Parathyroid adenoma (tissue), 2 donors: ENCODE data around the gene CEP83.

ENCODE experiments used
- H2AFZ ChIP-seq: fragments of 300-600 bp; sonication (generic); one replicate; pipeline ENCODE4 v1.7.0; 2017; ENCODE audit warnings: antibody characterized with exemption, mild to moderate bottlenecking
- H3K27ac ChIP-seq: fragments of 300-600 bp; sonication (generic); one replicate; pipeline ENCODE4 v1.7.0; 2017
- H3K27me3 ChIP-seq: fragments of 300-600 bp; sonication (generic); one replicate; pipeline ENCODE4 v1.7.0; 2017; ENCODE audit warnings: low read length; ENCODE audit not compliant: control insufficient read depth, insufficient read depth
- H3K36me3 ChIP-seq: fragments of 300-600 bp; sonication (generic); one replicate; pipeline ENCODE4 v1.7.0; 2017; ENCODE audit warnings: low read length; ENCODE audit not compliant: control insufficient read depth, insufficient read depth
- H3K4me1 ChIP-seq: fragments of 300-600 bp; sonication (generic); one replicate; pipeline ENCODE4 v1.7.0; 2017; ENCODE audit warnings: control low read depth
- H3K4me2 ChIP-seq: fragments of 300-600 bp; sonication (generic); one replicate; pipeline ENCODE4 v1.7.0; 2017; ENCODE audit warnings: low read length
- H3K4me3 ChIP-seq: fragments of 300-600 bp; sonication (generic); one replicate; pipeline ENCODE4 v1.7.0; 2017; ENCODE audit warnings: low read depth, low read length
- H3K79me2 ChIP-seq: fragments of 300-600 bp; sonication (generic); one replicate; pipeline ENCODE4 v1.7.0; 2017; ENCODE audit warnings: control low read depth
- H3K9ac ChIP-seq: fragments of 300-600 bp; sonication (generic); one replicate; pipeline ENCODE4 v1.7.0; 2017; ENCODE audit warnings: mild to moderate bottlenecking
- H3K9me3 ChIP-seq: fragments of 300-600 bp; sonication (generic); one replicate; pipeline ENCODE4 v1.7.0; 2017; ENCODE audit warnings: low read length; ENCODE audit not compliant: control insufficient read depth
- CTCF ChIP-seq: fragments of 300-600 bp; sonication (generic); IDR thresholded peaks from one replicate; pipeline ENCODE4 v1.7.0; 2017; ENCODE audit warnings: antibody characterized with exemption, mild to moderate bottlenecking
- donor health status: primary hyperparathyroidism.

Gene CEP83

GRCh38 chr12:94265966-94266745 is 193.5 kb downstream of the CEP83 start:
- H3K4me1 ChIP-seq, result no peaks in the 10 kb centered on the region
- no peaks in the 10 kb centered on the region for H3K36me3 ChIP-seq
- H3K27ac ChIP-seq, result no peak overlapping the region
- H3K79me2 ChIP-seq, result no peaks in the 10 kb centered on the region
- TF ChIP-seq CTCF, result no peak
- H3K9ac ChIP-seq, result no peak overlapping the region
- no peak overlapping the region for H3K4me2 ChIP-seq
- H3K27me3 ChIP-seq, result no peaks in the 10 kb centered on the region
- H2AFZ ChIP-seq, result no peak overlapping the region
- no peak overlapping the region for H3K4me3 ChIP-seq
- no peaks in the 10 kb centered on the region for H3K9me3 ChIP-seq

- Histone ChIP-seq H3K4me2 (no peak overlapping the region), H3K27ac (no peak overlapping the region), H3K4me1 (no peaks in the 10 kb centered on the region), H3K9ac (no peak overlapping the region), H3K4me3 (no peak overlapping the region), H3K9me3 (no peaks in the 10 kb centered on the region), H3K79me2 (no peaks in the 10 kb centered on the region), H3K36me3 (no peaks in the 10 kb centered on the region), H2AFZ (no peak overlapping the region), H3K27me3 (no peaks in the 10 kb centered on the region)
- TF ChIP-seq CTCF, result no peak
Observed at GRCh38 chr12:94265539-94265938, 194.1 kb downstream of the CEP83 start.

- H2AFZ ChIP-seq, result no peak overlapping the region
- H3K9ac ChIP-seq, result no peak overlapping the region
- H3K27me3 ChIP-seq, result no peaks in the 10 kb centered on the region
- H3K9me3 ChIP-seq, result no peaks in the 10 kb centered on the region
- H3K4me3 ChIP-seq, result no peak overlapping the region
- no peak overlapping the region for H3K27ac ChIP-seq
- TF ChIP-seq CTCF, result no peak
- H3K4me1 ChIP-seq, result no peaks in the 10 kb centered on the region
- H3K4me2 ChIP-seq, result no peak overlapping the region
- no peaks in the 10 kb centered on the region for H3K36me3 ChIP-seq
- no peaks in the 10 kb centered on the region for H3K79me2 ChIP-seq
Observed at GRCh38 chr12:94264736-94265485, 194.8 kb downstream of the CEP83 start.

- no peak for TF ChIP-seq CTCF
- Histone ChIP-seq H3K9me3 (no peaks in the 10 kb centered on the region), H3K4me3 (no peak overlapping the region), H3K9ac (no peak overlapping the region), H3K4me2 (no peak overlapping the region), H3K27me3 (no peaks in the 10 kb centered on the region), H3K4me1 (no peaks in the 10 kb centered on the region), H2AFZ (no peak overlapping the region), H3K36me3 (no peaks in the 10 kb centered on the region), H3K27ac (no peak overlapping the region), H3K79me2 (no peaks in the 10 kb centered on the region)
Observed at GRCh38 chr12:94263905-94264561, 195.6 kb downstream of the CEP83 start.
